Left colon (tissue), 2 donors: ENCODE measurements around the gene FHOD1. TPM values are rescaled to one million over a fixed set of nuclear protein-coding genes. Genes with fewer than 3 reads are reported as not detected.
A peak's percentile ranks its signal among the peaks of the same experiment; 100 is the strongest.

Experiments
- ATAC-seq: fragments of 200-7000 bp; cut with Tn5 transposase; one replicate; pipeline ENCODE4 v1.9.1; 2020; ENCODE audit warnings: mild to moderate bottlenecking, moderate library complexity
- DNase-seq, 2 donors: peaks; one replicate each; pipeline ENCODE4 v3.0.0-alpha.2; 2020
- intact Hi-C, 2 donors: fragments of 100-400 bp; cut with DNase I in 1 of 2; cut with micrococcal nuclease in 1 of 2; formaldehyde crosslinking; loops; one replicate each; pipeline versions ENCODE4 v1.11.2 to v1.14.0; 2022; cut with DNase I, micrococcal nuclease
- total RNA-seq, 2 donors: library from RNA; stranded (reverse); fragmentation: NEBNext Ultra II Directional; extraction: Animal tissue kit (Norgen Biotek cat#: 25700); gene quantifications; one replicate each; pipeline ENCODE4 v1.2.1, GENCODE V29; 2021
- donor health status: DM: no; HTN: no; CAD: no.
- donor health status: DM: yes; HTN: yes; CAD: no.

FHOD1 gene
- total RNA-seq, 2 donors from 2014 or later: 29.7 to 42.7 TPM

DNA sequence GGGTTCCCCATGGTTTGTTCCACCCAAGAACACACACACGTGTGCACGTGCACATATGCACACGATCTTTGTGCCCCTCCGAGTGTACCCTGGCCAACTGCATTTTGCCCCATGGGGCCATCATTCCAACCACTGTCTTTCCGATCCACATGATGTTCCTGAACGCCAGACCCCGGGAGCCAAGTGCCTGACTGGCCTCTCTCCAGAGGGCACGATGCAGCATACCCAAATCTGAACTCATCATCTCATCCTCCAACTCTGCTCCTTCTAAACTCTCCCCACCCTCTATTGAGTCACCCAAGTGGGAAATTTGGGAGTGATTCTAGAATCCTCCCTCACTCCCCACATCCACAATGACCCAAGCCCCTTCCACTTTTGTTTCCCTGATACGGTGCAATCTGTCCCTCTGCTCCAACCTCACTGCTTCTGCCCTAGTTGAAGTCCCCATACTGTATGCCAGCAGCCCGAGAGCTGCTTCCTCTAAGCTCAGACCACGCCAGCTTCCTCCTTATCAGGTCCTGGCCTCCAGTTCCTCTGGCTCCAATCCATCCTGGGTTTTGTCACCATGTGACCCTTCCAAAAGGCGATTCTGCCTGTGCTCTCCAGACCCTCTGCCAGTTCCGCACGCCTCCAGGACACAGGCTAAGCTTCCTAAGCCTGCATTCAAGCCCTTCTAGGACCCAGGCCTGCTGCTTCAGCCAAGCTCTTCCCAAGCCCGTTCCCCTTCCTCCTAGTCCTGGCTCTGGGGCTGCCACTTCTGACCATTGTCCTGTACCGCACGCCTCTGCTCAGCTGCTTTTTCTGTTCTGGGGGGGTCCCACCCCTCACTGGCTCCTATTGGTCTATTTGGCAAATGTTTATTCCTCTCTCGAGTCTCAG, 30.4 kb downstream of the FHOD1 start:
- intact Hi-C loops: no loop called here
- DNase-seq: no peak
- no peak for ATAC-seq

DNA sequence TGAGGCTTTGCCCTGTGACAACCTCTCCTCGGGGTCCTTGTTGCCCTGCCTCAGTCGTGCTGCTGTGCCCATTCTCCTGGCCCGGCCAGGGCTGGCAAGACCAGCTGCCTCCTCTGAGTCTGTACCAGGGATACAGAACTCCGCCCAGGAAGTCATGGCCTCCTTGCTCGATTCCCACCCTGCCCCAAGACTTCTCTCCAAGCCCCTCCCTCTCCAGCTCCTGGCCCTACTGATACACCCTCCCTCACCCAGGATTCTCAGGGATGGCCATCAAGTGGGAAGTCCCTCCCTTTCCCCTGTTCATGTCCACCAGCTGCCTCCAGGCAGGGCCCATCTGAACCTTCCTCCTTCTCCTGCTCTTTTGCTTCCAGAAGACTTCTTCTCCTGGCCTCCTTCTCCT, 31.6 kb downstream of the FHOD1 start:
- DNase-seq: no peak
- intact Hi-C loops: no loop called here
- ATAC-seq: no peak

DNA sequence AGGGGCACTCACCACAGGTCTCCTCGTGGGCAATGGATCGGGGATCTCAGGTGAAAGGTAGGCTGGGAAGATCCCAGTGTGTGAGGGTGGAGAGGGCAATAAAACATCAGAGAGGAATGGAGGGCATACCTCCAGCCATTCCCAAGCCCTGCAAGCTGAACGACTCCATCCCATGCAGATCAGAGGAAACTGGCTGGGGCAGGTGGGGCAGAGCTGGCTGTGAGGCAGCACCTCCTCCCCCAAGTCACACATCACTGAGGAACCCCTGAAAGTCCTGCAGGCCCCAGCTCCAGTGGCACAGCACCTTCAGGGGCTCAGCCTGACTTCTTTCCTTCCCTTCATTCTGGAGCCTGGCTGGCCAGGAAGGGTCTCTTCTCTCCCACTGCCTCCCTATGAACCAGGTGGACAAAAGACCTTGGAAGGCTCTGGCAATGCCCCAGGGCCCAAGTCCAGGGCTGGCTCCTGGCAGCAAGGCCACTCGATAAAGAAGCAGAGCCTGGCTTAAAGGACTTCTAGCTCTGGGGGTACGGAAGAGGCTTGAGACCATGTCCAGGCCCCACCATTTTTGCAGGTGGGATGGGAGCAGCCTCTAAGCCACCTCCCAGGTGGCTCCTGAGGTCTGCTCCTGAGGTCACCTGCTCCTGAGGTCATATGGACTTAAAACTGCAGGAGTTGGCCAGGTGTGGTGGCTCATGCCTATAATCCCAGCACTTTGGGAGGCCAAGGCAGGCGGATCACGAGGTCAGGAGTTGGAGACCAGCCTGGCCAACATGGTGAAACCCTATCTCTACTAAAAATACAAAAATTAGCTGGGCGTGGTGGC, 33.9 kb downstream of the FHOD1 start:
- ATAC-seq: no peak
- intact Hi-C loops: no loop called here
- DNase-seq: no peak

DNA sequence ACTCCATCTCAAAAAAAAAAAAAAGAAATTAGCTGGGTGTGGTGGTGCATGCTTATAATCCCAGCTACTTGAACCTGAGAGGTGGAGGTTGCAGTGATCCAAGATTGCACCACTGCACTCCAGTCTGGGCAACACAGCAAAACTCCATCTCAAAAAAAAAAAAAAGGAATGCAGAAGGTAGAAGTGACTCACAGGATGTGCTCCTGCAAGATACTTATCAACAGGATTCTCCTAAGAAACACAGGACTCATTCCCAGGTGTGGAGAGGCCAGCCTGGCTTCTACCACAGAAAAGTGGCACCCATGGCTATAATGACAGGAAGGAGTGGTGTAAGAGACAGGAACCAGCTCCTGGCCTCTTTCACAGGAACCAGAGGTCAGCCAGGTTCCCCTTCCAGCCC, 34.5 kb downstream of the FHOD1 start:
- intact Hi-C loops: no loop called here
- ATAC-seq: no peak
- no peak for DNase-seq

DNA sequence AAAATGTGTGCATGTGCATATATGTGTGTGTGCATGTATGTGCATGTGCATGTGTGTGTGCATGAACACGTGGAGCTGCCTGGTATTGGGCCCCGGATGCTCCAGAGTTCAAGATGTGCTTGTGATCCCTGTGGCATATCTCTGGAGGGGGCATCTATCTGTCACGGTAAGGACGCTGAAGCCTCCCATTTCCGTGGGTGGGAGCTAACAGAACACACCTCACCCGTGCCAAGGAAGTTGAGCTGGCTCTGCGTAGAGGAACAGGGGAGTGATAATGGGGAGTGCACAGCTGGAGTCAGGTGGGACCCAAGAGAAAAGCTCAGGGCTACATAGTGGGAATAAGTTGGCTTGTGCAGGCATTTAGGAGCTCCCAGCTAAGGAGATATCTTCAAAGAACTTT, 35.6 kb downstream of the FHOD1 start:
- DNase-seq: no peak
- ATAC-seq: no peak
- intact Hi-C loops: no loop called here

DNA sequence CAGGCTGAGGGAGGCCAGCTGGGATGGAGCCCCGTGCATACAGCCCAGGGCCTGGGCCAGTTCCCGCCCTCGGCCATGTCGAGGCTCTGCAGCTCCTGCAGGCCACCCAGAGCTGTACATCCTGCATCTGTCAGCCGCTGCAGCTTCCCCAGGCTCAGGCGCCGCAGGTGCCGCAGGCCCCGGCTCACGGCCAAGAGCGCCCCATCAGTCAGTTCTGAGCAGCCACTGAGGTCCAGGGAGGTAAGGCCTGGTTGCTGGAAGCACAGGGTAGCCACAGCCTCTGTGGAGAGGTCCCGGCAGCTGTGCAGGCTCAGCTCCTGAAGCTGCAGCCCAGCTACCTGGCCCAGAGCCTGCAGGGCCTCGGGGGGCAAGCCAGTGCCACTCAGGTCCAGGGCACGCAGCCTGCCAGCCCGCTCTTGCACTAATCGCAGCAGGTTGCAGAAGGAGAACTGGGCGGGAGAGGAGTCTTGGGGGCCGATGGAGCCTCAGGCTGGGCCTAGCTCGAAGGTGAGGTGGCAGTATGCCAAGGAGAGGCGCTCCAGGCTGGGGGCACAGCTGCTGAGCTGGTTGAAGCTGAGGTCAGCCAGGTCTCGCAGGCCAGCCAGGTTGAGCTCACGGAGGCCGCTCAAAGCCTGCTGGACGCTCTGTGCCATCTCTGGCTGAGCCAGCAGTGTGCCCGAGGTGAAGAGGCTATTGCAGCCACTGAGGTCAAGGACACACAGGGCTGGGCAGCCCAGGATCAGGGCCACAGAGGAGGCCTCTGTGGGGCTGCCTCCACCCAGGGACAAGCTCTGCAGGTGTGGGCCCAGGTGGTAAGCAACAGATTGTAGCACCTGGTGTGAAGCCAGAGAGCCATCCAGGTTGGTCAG, 37.0 kb downstream of the FHOD1 start:
- DNase-seq (no peak), ATAC-seq (no peak)
- intact Hi-C loops: no loop called here

DNA sequence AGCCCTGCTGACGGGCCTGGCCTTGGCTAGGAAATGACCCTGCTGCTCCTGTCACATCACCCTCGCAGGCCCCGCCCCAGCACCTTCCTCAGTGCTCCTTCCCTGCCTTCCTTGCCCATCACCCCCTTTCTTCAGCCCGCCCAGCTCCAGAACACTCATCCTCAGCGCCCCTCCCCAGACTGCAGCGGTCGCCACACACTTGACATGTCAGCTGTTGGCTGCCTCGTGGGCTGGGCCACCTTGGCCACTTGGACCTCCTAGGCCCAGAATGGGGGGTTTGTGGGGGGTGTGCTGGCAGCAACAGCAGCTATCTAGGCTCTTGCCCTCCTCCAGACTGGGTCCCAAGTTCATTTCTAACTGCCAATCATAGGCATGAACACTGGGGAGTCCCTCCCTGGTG, 37.7 kb downstream of the FHOD1 start:
- intact Hi-C loops: no loop called here
- no peak for DNase-seq
- no peak for ATAC-seq

DNA sequence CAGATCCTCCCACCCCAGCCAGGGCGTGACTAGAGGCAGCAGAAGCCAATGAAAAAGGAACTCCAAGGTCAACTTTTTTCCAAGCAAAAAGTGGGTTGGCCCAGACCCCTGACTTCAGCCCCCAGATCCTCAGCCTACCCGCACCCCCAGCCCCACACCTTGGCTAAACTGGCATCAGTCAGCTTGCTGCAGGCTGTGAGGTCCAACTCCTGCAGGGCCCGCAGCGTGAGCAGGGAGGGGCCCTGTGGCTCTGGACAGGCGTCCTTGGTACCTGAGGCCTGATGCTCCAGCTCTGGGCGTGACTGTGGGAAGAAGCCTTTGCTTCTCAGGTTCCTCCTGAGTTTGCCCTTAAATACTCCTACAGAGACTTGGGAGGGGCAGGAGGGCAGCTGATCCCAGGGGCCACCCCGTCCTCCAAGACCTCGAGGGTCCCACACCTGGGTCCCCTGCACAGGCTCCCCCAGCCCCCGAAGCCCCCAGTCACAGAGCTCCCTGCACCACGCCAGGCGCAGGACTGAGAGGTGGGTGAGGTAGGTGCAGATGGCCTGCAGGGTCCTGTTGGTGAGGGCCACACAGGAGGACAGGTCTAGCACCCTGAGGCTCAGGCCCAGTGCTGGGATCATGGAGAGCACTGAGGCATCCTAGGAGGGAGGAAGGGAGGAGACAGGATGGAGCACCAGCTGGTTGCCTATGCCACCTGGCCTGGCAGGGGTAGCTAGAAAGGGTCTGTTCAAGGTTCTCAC, 39.0 kb downstream of the FHOD1 start:
- no peak for DNase-seq
- ATAC-seq: peak; percentile 17
- intact Hi-C loops: no loop called here

DNA sequence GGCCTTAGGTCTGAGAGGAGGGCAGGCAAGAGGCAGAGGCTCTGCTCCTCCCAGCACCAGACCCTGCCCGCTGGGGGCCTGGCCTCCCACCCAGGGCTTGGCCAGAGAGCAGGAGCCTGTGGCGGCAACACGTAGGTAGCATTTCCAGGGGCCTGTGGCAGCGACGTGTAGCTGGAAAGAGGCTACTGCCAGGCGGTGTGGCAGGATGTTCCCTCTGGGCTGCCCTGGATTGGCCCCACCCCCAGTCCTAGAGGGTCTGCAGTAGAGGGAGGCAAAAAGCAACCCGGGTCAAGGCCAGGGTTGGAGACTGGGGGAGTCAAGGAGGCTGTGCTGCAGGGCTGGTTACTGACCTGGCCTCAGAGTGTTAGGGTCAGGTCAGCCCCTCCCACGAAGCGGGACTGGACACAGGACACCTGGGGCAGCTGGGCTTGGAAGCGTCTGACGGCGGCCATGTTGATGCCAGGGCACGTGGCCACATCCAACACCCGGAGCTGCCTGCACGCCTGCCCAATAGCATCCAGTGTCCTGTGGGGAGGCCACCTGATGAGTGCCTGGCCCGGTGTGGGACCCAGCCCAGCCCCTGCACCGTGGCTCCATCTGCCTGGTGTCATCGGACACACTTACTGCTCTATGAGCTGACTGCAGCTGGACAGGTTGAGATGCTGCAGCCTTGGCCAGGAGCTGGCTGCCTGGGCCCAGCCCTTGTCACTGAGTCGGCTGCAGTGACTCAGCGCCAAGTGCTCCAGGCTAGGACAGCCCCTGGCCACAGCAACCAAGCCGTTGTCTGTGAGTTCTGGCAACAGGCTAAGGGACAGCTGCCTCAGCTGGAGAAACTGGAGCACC, 39.8 kb downstream of the FHOD1 start:
- DNase-seq (no peak), ATAC-seq (peak; percentile 17)
- intact Hi-C loops: no loop called here

DNA sequence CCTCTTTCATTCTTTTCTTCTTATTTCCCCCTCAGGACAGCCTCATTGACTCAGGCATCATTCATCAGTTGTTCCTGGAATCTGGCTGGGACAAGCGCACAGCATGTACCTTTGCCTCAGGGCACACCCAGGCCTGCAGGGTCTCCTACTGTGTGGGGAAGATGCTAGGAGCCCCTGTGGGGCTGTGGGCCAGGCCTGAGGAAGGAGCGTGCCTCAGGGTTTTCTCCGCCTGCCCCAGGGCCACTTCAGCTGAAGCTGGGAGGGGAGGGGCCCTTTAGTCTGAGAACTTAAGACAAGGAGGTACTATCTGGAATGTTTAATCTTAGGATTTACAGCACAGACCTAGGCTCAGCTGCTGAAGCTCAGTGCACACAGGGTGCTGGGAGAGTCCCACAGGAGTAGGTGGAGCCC, 40.4 kb downstream of the FHOD1 start:
- DNase-seq (no peak), ATAC-seq (peak; percentile 12)
- intact Hi-C loops: no loop called here

DNA sequence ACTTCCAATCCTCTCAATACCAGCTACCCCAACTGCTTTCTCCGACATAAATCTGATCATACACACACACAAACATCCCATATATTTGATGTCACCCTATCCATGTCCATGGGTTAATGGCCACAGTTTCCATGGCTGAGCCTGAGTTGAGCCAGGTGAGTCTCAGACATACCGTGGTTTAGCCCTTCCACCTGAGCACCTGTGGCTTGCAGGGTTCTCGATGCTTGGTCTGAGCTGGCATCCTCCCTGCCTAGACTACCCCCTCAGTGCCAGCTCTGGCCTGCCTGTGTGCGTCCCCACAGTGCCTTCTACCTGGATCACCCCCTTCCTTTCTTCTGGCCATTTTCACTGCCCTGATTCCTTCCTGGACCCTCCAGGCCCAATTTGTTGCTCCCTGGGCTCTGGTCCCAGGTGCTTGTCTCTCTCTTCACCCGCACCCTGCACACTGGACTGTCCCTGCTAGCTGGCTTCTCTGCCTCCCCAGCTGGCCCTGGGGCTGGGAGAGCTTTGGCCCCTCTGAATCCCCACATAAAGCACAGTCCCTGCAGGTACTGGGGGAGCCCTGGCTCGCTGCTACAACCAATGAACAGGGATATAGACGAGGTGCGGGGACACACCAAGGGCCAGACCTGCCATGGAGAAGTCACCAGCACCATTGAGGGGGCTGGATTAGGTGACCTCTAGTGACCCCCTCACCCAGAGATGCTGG, 41.0 kb downstream of the FHOD1 start:
- ATAC-seq (no peak), DNase-seq (no peak)
- intact Hi-C loops: no loop called here

DNA sequence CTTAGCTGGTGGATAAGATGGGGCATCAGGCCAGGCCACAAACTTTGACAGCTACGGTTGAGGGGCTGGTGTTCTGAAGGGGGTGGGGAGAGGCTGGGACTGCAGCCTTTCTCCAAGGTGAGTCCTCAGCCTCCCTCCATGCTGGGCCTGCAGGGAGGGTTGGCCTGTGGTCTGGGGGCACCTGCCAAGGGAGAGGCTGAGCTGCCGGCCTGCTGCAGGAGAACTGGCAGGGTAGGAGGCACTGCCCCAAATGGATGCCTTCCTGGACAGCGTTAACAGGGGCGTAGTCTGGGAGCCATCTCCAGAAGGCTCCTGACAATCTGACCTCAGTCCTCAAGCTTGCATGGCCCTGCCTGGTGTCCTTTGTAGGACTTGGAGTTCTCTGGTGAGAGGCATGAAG, 43.2 kb downstream of the FHOD1 start:
- ATAC-seq (no peak), DNase-seq (no peak)
- intact Hi-C loops: no loop called here

DNA sequence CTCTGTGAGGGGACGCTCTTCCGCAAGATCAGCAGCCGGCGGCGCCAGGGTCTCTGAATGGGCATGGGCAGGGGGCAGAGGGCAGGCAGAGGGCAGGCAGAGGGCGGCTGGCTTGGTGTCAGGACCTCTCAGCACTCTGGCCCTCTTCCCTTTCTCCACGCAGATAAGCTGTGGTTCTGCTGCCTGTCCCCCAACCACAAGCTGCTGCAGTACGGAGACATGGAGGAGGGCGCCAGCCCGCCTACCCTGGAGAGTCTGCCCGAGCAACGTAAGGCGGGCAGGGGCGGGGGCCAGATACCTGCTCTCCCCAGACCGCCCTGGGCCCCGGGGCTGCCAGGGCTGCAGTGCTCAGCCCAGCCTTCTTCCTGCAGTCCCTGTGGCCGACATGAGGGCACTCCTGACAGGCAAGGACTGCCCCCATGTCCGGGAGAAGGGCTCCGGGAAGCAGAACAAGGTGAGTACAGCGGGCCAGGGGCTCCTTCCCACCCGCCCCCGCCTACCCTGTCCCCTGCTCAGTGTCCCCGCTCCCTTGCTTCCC, 44.3 kb downstream of the FHOD1 start:
- ATAC-seq: no peak
- DNase-seq: no peak
- intact Hi-C loops: no loop called here

DNA sequence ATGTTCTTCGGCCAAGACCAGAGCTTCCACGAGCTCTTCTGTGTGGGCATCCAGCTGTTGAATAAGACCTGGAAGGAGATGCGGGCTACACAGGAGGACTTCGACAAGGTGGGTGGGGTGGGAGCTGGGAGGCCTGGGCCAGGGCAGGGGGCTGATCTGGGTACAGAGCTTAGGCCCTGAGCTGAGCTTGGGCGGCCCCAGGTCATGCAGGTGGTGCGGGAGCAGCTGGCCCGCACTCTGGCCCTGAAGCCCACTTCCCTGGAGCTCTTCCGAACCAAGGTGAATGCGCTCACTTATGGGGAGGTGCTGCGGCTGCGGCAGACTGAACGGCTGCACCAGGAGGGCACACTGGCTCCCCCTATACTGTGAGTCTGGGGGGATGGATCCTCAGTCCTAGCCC, 44.9 kb downstream of the FHOD1 start:
- DNase-seq (no peak), ATAC-seq (no peak)
- intact Hi-C loops: no loop called here

DNA sequence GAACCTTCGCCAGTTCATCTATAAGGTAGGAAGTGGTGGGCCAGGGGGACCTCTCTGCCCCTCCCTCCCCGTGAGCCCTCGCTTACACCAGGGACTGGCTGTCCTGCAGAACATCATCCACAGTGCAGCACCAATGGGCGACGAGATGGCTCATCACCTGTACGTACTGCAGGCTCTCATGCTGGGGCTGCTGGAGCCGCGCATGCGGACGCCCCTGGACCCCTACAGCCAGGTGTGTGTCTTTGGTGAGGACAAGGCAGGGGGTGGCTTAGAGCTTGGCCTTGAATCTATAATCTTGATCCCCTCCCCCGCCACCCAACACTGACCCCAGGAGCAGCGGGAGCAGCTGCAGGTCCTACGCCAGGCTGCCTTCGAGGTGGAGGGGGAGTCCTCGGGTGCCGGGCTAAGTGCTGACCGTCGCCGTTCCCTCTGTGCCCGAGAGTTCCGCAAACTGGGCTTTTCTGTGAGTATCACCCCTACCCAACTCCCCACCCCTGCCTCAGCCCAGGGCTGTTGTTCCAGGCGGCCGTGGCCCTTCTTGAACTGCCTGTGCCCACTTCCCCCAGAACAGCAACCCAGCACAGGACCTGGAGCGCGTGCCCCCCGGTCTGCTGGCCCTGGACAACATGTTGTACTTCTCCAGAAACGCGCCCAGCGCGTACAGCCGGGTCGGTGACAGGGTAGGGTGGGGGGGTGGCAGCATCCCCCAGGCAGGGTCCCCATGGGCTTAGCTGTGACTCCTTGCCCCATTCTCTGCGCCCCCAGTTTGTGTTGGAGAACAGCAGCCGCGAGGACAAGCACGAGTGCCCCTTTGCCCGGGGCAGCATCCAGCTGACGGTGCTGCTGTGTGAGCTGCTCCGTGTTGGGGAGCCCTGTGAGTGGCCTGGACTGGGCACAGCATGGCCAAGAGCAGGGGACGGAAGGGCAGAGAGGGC, 45.6 kb downstream of the FHOD1 start:
- DNase-seq: no peak
- ATAC-seq: no peak
- intact Hi-C loops: no loop called here

DNA sequence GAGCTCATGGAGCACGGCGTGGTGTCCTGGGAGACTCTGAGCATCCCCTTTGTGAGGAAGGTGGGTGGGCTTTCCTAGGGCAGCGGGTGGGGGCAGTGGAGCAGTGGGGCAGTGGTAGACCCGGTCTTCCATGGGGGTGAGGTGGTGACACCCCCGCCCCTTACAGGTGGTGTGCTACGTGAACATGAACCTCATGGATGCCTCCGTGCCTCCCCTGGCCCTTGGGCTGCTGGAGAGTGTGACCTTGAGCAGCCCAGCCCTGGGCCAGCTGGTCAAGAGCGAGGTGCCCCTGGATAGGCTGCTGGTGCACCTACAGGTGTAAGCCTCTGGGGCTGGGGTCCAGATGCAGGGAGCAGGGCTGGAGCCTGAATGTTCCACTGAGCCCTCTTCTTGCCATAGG, 46.8 kb downstream of the FHOD1 start:
- intact Hi-C loops: no loop called here
- ATAC-seq (no peak), DNase-seq (no peak)
